ENCODE measurements around the gene ONECUT2. TPM values are rescaled to one million over a fixed set of nuclear protein-coding genes. Genes with fewer than 3 reads are reported as not detected.

ONECUT2 gene
- polyA plus RNA-seq, 3 donors: not detected

GRCh38 chr18:57438743-57439608 lies 3.8 kb downstream of the ONECUT2 start:
- no peak overlapping the region for H3K9ac ChIP-seq (ENCODE audit: insufficient read depth, low read length, poor library complexity, severe bottlenecking)
- H3K79me2 ChIP-seq (ENCODE audit: insufficient read depth, low read length): no peaks in the 10 kb centered on the region
- H4K20me1 ChIP-seq (ENCODE audit: insufficient read depth, low read length): no peaks in the 10 kb centered on the region
- Mint-ChIP-seq H3K27me3 (ENCODE audit: low read depth in 3 of 3) (peaks cover 87 to 95% (median 95%) of the 10 kb centered on the region in 3 donors), H3K4me1 (peaks cover 59% of the 10 kb centered on the region), H3K4me3 (peak overlapping the region in 1 of 2 donors; percentile 92), H3K27ac (no peak overlapping the region), H3K9me3 (peaks cover 9 to 58% (median 43%) of the 10 kb centered on the region in 7 donors), H3K36me3 (peaks cover 12 to 20% of the 10 kb centered on the region in 2 donors)
- H3K27me3 ChIP-seq (ENCODE audit: control insufficient read depth in 2 of 2, insufficient read depth in 2 of 2, low read length in 2 of 2): peaks cover 89 to 93% of the 10 kb centered on the region in 2 donors
- H3K4me3 ChIP-seq (replicated peaks in 1 of 3; ENCODE audit: low read depth in 2 of 3, low read length in 3 of 3): no peak overlapping the region
- H2AFZ ChIP-seq (ENCODE audit: insufficient read depth, low read depth, low read length, poor library complexity, severe bottlenecking): no peak overlapping the region
- H3K9me3 ChIP-seq (replicated peaks in 1 of 2; ENCODE audit: control insufficient read depth in 1 of 2, insufficient read depth in 1 of 2, low read length in 2 of 2): peaks cover 21 to 79% of the 10 kb centered on the region in 2 donors
- no peak for TF ChIP-seq CTCF (IDR thresholded peaks at IDR 0.05)
- H3K36me3 ChIP-seq (replicated peaks in 1 of 2; ENCODE audit: control insufficient read depth in 1 of 2, insufficient read depth in 2 of 2, low read length in 2 of 2): no peaks in the 10 kb centered on the region
- DNase-seq: no peak
- no peak overlapping the region for H3K4me2 ChIP-seq (replicated peaks; ENCODE audit: extremely low read depth, low read length, poor library complexity, severe bottlenecking)
- 5% methylated on average over 24 of the region's 31 CpGs for WGBS (ENCODE audit: insufficient coverage)
- H3K4me1 ChIP-seq (ENCODE audit: control insufficient read depth in 1 of 2, insufficient read depth in 2 of 2, low read length in 2 of 2): peaks cover 38 to 47% of the 10 kb centered on the region in 2 donors
- intact Hi-C loops (cut with micrococcal nuclease): no loop called here
- no peak overlapping the region for H3K27ac ChIP-seq (ENCODE audit: low read depth in 1 of 2, low read length in 2 of 2)

- TF ChIP-seq CTCF (IDR thresholded peaks at IDR 0.05): no peak
- peaks cover 19 to 73% of the 10 kb centered on the region in 2 donors for H3K9me3 ChIP-seq (replicated peaks in 1 of 2; ENCODE audit: control insufficient read depth in 1 of 2, insufficient read depth in 1 of 2, low read length in 2 of 2)
- H3K36me3 ChIP-seq (replicated peaks in 1 of 2; ENCODE audit: control insufficient read depth in 1 of 2, insufficient read depth in 2 of 2, low read length in 2 of 2): no peaks in the 10 kb centered on the region
- Mint-ChIP-seq H3K9me3 (peaks cover 9 to 53% (median 37%) of the 10 kb centered on the region in 7 donors), H3K27me3 (ENCODE audit: low read depth in 3 of 3) (peaks cover 84 to 95% (median 95%) of the 10 kb centered on the region in 3 donors), H3K27ac (no peak overlapping the region), H3K36me3 (peaks cover 9 to 16% of the 10 kb centered on the region in 2 donors), H3K4me3 (peak overlapping the region; percentile 27 to 92), H3K4me1 (peaks cover 53% of the 10 kb centered on the region)
- no peak overlapping the region for H2AFZ ChIP-seq (ENCODE audit: insufficient read depth, low read depth, low read length, poor library complexity, severe bottlenecking)
- H3K27me3 ChIP-seq (ENCODE audit: control insufficient read depth in 2 of 2, insufficient read depth in 2 of 2, low read length in 2 of 2): peaks cover 86 to 93% of the 10 kb centered on the region in 2 donors
- no peak overlapping the region for H3K4me2 ChIP-seq (replicated peaks; ENCODE audit: extremely low read depth, low read length, poor library complexity, severe bottlenecking)
- 4% methylated on average over 17 of the region's 26 CpGs for WGBS (ENCODE audit: insufficient coverage)
- intact Hi-C loops (cut with micrococcal nuclease): no loop called here
- no peak overlapping the region for H3K9ac ChIP-seq (ENCODE audit: insufficient read depth, low read length, poor library complexity, severe bottlenecking)
- no peaks in the 10 kb centered on the region for H4K20me1 ChIP-seq (ENCODE audit: insufficient read depth, low read length)
- H3K27ac ChIP-seq (ENCODE audit: low read depth in 1 of 2, low read length in 2 of 2): no peak overlapping the region
- H3K4me3 ChIP-seq (replicated peaks in 1 of 3; ENCODE audit: low read depth in 2 of 3, low read length in 3 of 3): no peak overlapping the region
- H3K4me1 ChIP-seq (ENCODE audit: control insufficient read depth in 1 of 2, insufficient read depth in 2 of 2, low read length in 2 of 2): peaks cover 35 to 41% of the 10 kb centered on the region in 2 donors
- H3K79me2 ChIP-seq (ENCODE audit: insufficient read depth, low read length): no peaks in the 10 kb centered on the region
- DNase-seq: no peak
Observed at GRCh38 chr18:57439609-57439968, 4.4 kb downstream of the ONECUT2 start.
